Measurements from ENCODE around the gene ZFY.

The ZFY gene

GRCh38 chrY:2934861-2935715 is at the start of gene ZFY:
Gene ZFY (plus strand): TSS chrY:2935381. CDS start chrY:2953937, 18,556 bp downstream.
- no peak for DNase-seq (ENCODE audit: low read depth, low spot score)
- H3K4me3 ChIP-seq (ENCODE audit: low read depth, low read length) = no peak within 1 kb of the TSS
- no peak for TF ChIP-seq CTCF (IDR thresholded peaks at IDR 0.05; ENCODE audit: low read depth, low read length)
- in situ Hi-C loops (cut with HindIII; ENCODE audit: low sequenced_read_pairs) = no loop called here

GRCh38 chrY:2885880-2886279 is 49.3 kb upstream of the ZFY start:
- H3K4me3 ChIP-seq (ENCODE audit: low read depth, low read length) = no peak overlapping the region
- in situ Hi-C loops (cut with HindIII; ENCODE audit: low sequenced_read_pairs) = no loop called here
- no peak for TF ChIP-seq CTCF (IDR thresholded peaks at IDR 0.05; ENCODE audit: low read depth, low read length)
- DNase-seq (ENCODE audit: low read depth, low spot score) = no peak

- no peak for TF ChIP-seq CTCF (IDR thresholded peaks at IDR 0.05; ENCODE audit: low read depth, low read length)
- no peak overlapping the region for H3K4me3 ChIP-seq (ENCODE audit: low read depth, low read length)
- no peak for DNase-seq (ENCODE audit: low read depth, low spot score)
- in situ Hi-C loops (cut with HindIII; ENCODE audit: low sequenced_read_pairs) = no loop called here
Observed at GRCh38 chrY:2887386-2887785, 47.8 kb upstream of the ZFY start.

GRCh38 chrY:2887955-2888354 is 47.2 kb upstream of the ZFY start:
- no peak overlapping the region for H3K4me3 ChIP-seq (ENCODE audit: low read depth, low read length)
- no peak for DNase-seq (ENCODE audit: low read depth, low spot score)
- in situ Hi-C loops (cut with HindIII; ENCODE audit: low sequenced_read_pairs) = no loop called here
- no peak for TF ChIP-seq CTCF (IDR thresholded peaks at IDR 0.05; ENCODE audit: low read depth, low read length)

- DNase-seq (ENCODE audit: low read depth, low spot score) = no peak
- TF ChIP-seq CTCF (IDR thresholded peaks at IDR 0.05; ENCODE audit: low read depth, low read length) = no peak
- in situ Hi-C loops (cut with HindIII; ENCODE audit: low sequenced_read_pairs) = no loop called here
- H3K4me3 ChIP-seq (ENCODE audit: low read depth, low read length) = no peak overlapping the region
Observed at GRCh38 chrY:2893471-2893870, 41.7 kb upstream of the ZFY start.

- TF ChIP-seq CTCF (IDR thresholded peaks at IDR 0.05; ENCODE audit: low read depth, low read length) = no peak
- in situ Hi-C loops (cut with HindIII; ENCODE audit: low sequenced_read_pairs) = no loop called here
- DNase-seq (ENCODE audit: low read depth, low spot score) = no peak
- no peak overlapping the region for H3K4me3 ChIP-seq (ENCODE audit: low read depth, low read length)
Observed at GRCh38 chrY:2896050-2896449, 39.1 kb upstream of the ZFY start.

All from astrocyte of the spinal cord (primary cell).